ENCODE results near the gene SGO2. TPM values are rescaled to one million over a fixed set of nuclear protein-coding genes. Genes with fewer than 3 reads are reported as not detected.
A peak's percentile ranks its signal among the peaks of the same experiment; 100 is the strongest.

SGO2 gene
- total and polyA plus RNA-seq, 2 of the 13 experiments (the other 11 are each of a cell fraction or from before 2014, with no cell fraction given) = 5.1 to 16.2 TPM

- TF ChIP-seq TFDP1 (CRISPR knock-in tag; IDR thresholded peaks at IDR 0.05; ENCODE audit: borderline replicate concordance) (peak; percentile 70; the same call in 1 of the 2 replicates), ZSCAN22 (CRISPR knock-in tag; IDR thresholded peaks at IDR 0.05) (no peak), ELK4 (CRISPR knock-in tag; IDR thresholded peaks at IDR 0.05; ENCODE audit: borderline replicate concordance) (no peak), JUND (CRISPR knock-in tag; IDR thresholded peaks at IDR 0.05) (peak; percentile 59; the same call in 1 of the 2 replicates), SMAD1 (CRISPR knock-in tag; IDR thresholded peaks at IDR 0.05; ENCODE audit: borderline replicate concordance, low read depth) (peak; percentile 97), ZNF572 (CRISPR knock-in tag; IDR thresholded peaks at IDR 0.05) (peak; percentile 83; the same call in 1 of the 2 replicates), ZNF333 (CRISPR knock-in tag; IDR thresholded peaks at IDR 0.05; ENCODE audit: borderline replicate concordance) (no peak), CC2D1A (CRISPR knock-in tag; IDR thresholded peaks at IDR 0.05) (no peak), SYNCRIP (IDR thresholded peaks at IDR 0.05; ENCODE audit: insufficient read depth, low read depth, low read length) (no peak), MLLT10 (CRISPR knock-in tag; IDR thresholded peaks at IDR 0.05) (no peak), ZNF24 (IDR thresholded peaks at IDR 0.05) (peak; percentile 39), ZNF503 (CRISPR knock-in tag; IDR thresholded peaks at IDR 0.05) (no peak), NFE2L2 (IDR thresholded peaks at IDR 0.05; ENCODE audit: low read length) (no peak), ZNF704 (CRISPR knock-in tag; IDR thresholded peaks at IDR 0.05; ENCODE audit: borderline replicate concordance) (no peak), ZNF264 (CRISPR knock-in tag; IDR thresholded peaks at IDR 0.05) (no peak), ZFP36 (IDR thresholded peaks at IDR 0.05; ENCODE audit: borderline replicate concordance, low read depth, low read length, partially characterized antibody) (no peak), NFATC3 (CRISPR knock-in tag; IDR thresholded peaks at IDR 0.05) (no peak), ZNF552 (CRISPR knock-in tag; IDR thresholded peaks at IDR 0.05; ENCODE audit: borderline replicate concordance) (no peak; the same call in 1 of the 2 replicates), ATF7-NPFF (CRISPR knock-in tag; IDR thresholded peaks at IDR 0.05; ENCODE audit: low read depth) (peak; percentile 70), ZIK1 (CRISPR knock-in tag; IDR thresholded peaks at IDR 0.05; ENCODE audit: borderline replicate concordance, low read depth) (peak; percentile 80; the same call in 1 of the 2 replicates), IRX3 (CRISPR knock-in tag; IDR thresholded peaks at IDR 0.05; ENCODE audit: borderline replicate concordance, low read depth) (peak; percentile 17; the same call in 1 of the 2 replicates), JUNB (CRISPR knock-in tag; IDR thresholded peaks at IDR 0.05; ENCODE audit: borderline replicate concordance) (no peak), PLSCR1 (CRISPR knock-in tag; IDR thresholded peaks at IDR 0.05; ENCODE audit: borderline replicate concordance) (no peak; the same call in 1 of the 2 replicates)
These were observed 16.2 kb upstream of the SGO2 start, which contains the start of gene KCTD18 (continued) for GRCh38 chr2:200509612-200510433.

All from HepG2 (cell line).